Trophoblast cell (in vitro differentiated cells and primary cell): ENCODE measurements around the gene RASA3.

Source experiments
- DNase-seq, 2 donors: peaks; one replicate each; pipeline ENCODE4 v3.0.0-alpha.2; 2016
- H2AFZ ChIP-seq: 2 replicates; pipeline ENCODE4 v1.6.1; 2013; ENCODE audit warnings: low read length, moderate library complexity, mild to moderate bottlenecking; ENCODE audit not compliant: insufficient read depth, poor library complexity
- H2AK5ac ChIP-seq: 2 replicates; pipeline ENCODE4 v1.6.1; 2013; ENCODE audit warnings: mild to moderate bottlenecking, low read length
- H2BK120ac ChIP-seq: 2 replicates; pipeline ENCODE4 v1.6.1; 2013; ENCODE audit warnings: low read length, mild to moderate bottlenecking, moderate library complexity; ENCODE audit not compliant: insufficient read depth, poor library complexity
- H2BK12ac ChIP-seq: 2 replicates; pipeline ENCODE4 v1.6.1; 2013; ENCODE audit warnings: mild to moderate bottlenecking, low read length, moderate library complexity
- H2BK5ac ChIP-seq: 2 replicates; pipeline ENCODE4 v1.6.1; 2013; ENCODE audit warnings: low read length, low read depth, moderate library complexity, mild to moderate bottlenecking; ENCODE audit not compliant: poor library complexity
- H3K14ac ChIP-seq: 2 replicates; pipeline ENCODE4 v1.6.1; 2013; ENCODE audit warnings: mild to moderate bottlenecking, low read length
- H3K18ac ChIP-seq: 2 replicates; pipeline ENCODE4 v1.6.1; 2013; ENCODE audit warnings: mild to moderate bottlenecking, low read length
- H3K23ac ChIP-seq: 2 replicates; pipeline ENCODE4 v1.6.1; 2013; ENCODE audit warnings: low read length
- H3K27ac ChIP-seq: 2 replicates; pipeline ENCODE4 v1.5.1; 2013; ENCODE audit warnings: low read depth, mild to moderate bottlenecking, inconsistent platforms, low read length, moderate library complexity
- H3K27me3 ChIP-seq: 2 replicates; pipeline ENCODE4 v1.6.1; 2013; ENCODE audit warnings: inconsistent platforms, mild to moderate bottlenecking, low read length, moderate library complexity; ENCODE audit not compliant: insufficient read depth
- H3K36me3 ChIP-seq, 2 experiments: 1 replicate in 1 of 2; 2 replicates in 1 of 2; pipeline ENCODE4 v1.6.1; 2013; ENCODE audit warnings: low read length in 2 of 2, mild to moderate bottlenecking in 2 of 2, moderate library complexity in 1 of 2; ENCODE audit not compliant: insufficient read depth in 2 of 2, control insufficient read depth in 1 of 2
- H3K4ac ChIP-seq: 2 replicates; pipeline ENCODE4 v1.6.1; 2013; ENCODE audit warnings: low read depth, mild to moderate bottlenecking, low read length, moderate library complexity
- H3K4me1 ChIP-seq, 2 experiments: 1 replicate in 1 of 2; 2 replicates in 1 of 2; pipeline ENCODE4 v1.6.1; 2013; ENCODE audit warnings: low read length in 2 of 2, mild to moderate bottlenecking in 2 of 2, moderate library complexity in 1 of 2; ENCODE audit not compliant: insufficient read depth in 2 of 2, control insufficient read depth in 1 of 2
- H3K4me2 ChIP-seq: 2 replicates; pipeline ENCODE4 v1.6.1; 2013; ENCODE audit warnings: inconsistent platforms, mild to moderate bottlenecking, low read length, moderate library complexity
- H3K4me3 ChIP-seq: 2 replicates; pipeline ENCODE4 v1.5.1; 2013; ENCODE audit warnings: mild to moderate bottlenecking, low read depth, low read length, inconsistent platforms
- H3K79me1 ChIP-seq: one replicate; pipeline ENCODE4 v1.6.1; 2013; ENCODE audit warnings: low read length
- H3K79me2 ChIP-seq: 2 replicates; pipeline ENCODE4 v1.6.1; 2013; ENCODE audit warnings: low read length, mild to moderate bottlenecking; ENCODE audit not compliant: control insufficient read depth, insufficient read depth, poor library complexity
- H3K9ac ChIP-seq: 2 replicates; pipeline ENCODE4 v1.6.1; 2013; ENCODE audit warnings: mild to moderate bottlenecking, low read length
- H3K9me3 ChIP-seq: 2 replicates; pipeline ENCODE4 v1.6.1; 2013; ENCODE audit warnings: low read depth, mild to moderate bottlenecking, control low read depth, inconsistent platforms, low read length; ENCODE audit not compliant: insufficient read depth
- H4K12ac ChIP-seq: 2 replicates; pipeline ENCODE4 v1.6.1; 2013; ENCODE audit warnings: low read depth, mild to moderate bottlenecking, low read length, moderate library complexity
- H4K8ac ChIP-seq: 2 replicates; pipeline ENCODE4 v1.6.1; 2013; ENCODE audit warnings: low read depth, mild to moderate bottlenecking, low read length, moderate library complexity
- H4K91ac ChIP-seq: one replicate; pipeline ENCODE4 v1.6.1; 2013; ENCODE audit warnings: low read depth, mild to moderate bottlenecking, low read length, moderate library complexity
- WGBS: extraction: QIAGEN DNeasy Blood & Tissue Kit; methylation state at CpG from one replicate; pipeline ENCODE4 v1.1.7; 2013; ENCODE audit warnings: missing lambda C conversion rate; ENCODE audit not compliant: insufficient read length, insufficient coverage; ENCODE audit errors: extremely low coverage; 5-methylcytosine and 5-hydroxymethylcytosine counted together

RASA3 gene

GRCh38 chr13:114088863-114089262, 43.6 kb downstream of the RASA3 start:
- no peak overlapping the region for H3K18ac ChIP-seq
- H3K27ac ChIP-seq, result no peak overlapping the region
- peaks cover 0 to 2% of the 10 kb centered on the region in 2 experiments for H3K36me3 ChIP-seq
- H2BK120ac ChIP-seq, result no peak overlapping the region
- H3K4me3 ChIP-seq, result no peak overlapping the region
- no peak overlapping the region for H3K4me2 ChIP-seq
- peaks cover 6% of the 10 kb centered on the region for H3K9me3 ChIP-seq
- H3K14ac ChIP-seq, result no peak overlapping the region
- no peak overlapping the region for H2AK5ac ChIP-seq
- H3K23ac ChIP-seq, result no peak overlapping the region
- H4K91ac ChIP-seq, result no peak overlapping the region
- no peak overlapping the region for H2AFZ ChIP-seq
- H2BK5ac ChIP-seq, result no peak overlapping the region
- H3K27me3 ChIP-seq, result peaks cover 3% of the 10 kb centered on the region
- H2BK12ac ChIP-seq, result no peak overlapping the region
- H4K12ac ChIP-seq, result no peak overlapping the region
- DNase-seq, result no peak
- no peaks in the 10 kb centered on the region for H3K79me2 ChIP-seq
- H3K9ac ChIP-seq, result no peak overlapping the region
- H3K4me1 ChIP-seq, result no peaks in the 10 kb centered on the region
- no peak overlapping the region for H4K8ac ChIP-seq
- WGBS, result no CpG with 5 or more reads among the region's 7 CpGs
- no peak overlapping the region for H3K4ac ChIP-seq
- H3K79me1 ChIP-seq, result no peaks in the 10 kb centered on the region

- Histone ChIP-seq H3K36me3 (peaks cover 0 to 2% of the 10 kb centered on the region in 2 experiments), H3K4me1 (no peaks in the 10 kb centered on the region), H3K9ac (no peak overlapping the region), H2AFZ (no peak overlapping the region), H4K91ac (no peak overlapping the region), H3K27me3 (peaks cover 3% of the 10 kb centered on the region), H2BK5ac (no peak overlapping the region), H3K79me1 (no peaks in the 10 kb centered on the region), H3K27ac (no peak overlapping the region), H3K23ac (no peak overlapping the region), H2BK12ac (no peak overlapping the region), H2BK120ac (no peak overlapping the region), H3K18ac (no peak overlapping the region), H4K8ac (no peak overlapping the region), H3K9me3 (peaks cover 7% of the 10 kb centered on the region), H3K79me2 (no peaks in the 10 kb centered on the region), H2AK5ac (no peak overlapping the region), H3K14ac (no peak overlapping the region), H3K4me2 (no peak overlapping the region), H4K12ac (no peak overlapping the region), H3K4ac (no peak overlapping the region), H3K4me3 (no peak overlapping the region)
- DNase-seq, result no peak
- no CpG with 5 or more reads among the region's 6 CpGs for WGBS
Measured at GRCh38 chr13:114088234-114088633, 44.2 kb downstream of the RASA3 start.

GRCh38 chr13:114087430-114087829, 45.0 kb downstream of the RASA3 start:
- Histone ChIP-seq H3K14ac (no peak overlapping the region), H3K9ac (no peak overlapping the region), H4K12ac (no peak overlapping the region), H3K79me1 (no peaks in the 10 kb centered on the region), H3K9me3 (peaks cover 9% of the 10 kb centered on the region), H2AFZ (no peak overlapping the region), H4K91ac (no peak overlapping the region), H2BK120ac (no peak overlapping the region), H4K8ac (no peak overlapping the region), H2AK5ac (no peak overlapping the region), H3K4me2 (no peak overlapping the region), H3K23ac (no peak overlapping the region), H3K4me1 (no peaks in the 10 kb centered on the region), H2BK12ac (no peak overlapping the region), H3K4me3 (no peak overlapping the region), H3K27ac (no peak overlapping the region), H3K36me3 (peaks cover 0 to 2% of the 10 kb centered on the region in 2 experiments), H3K27me3 (peaks cover 3% of the 10 kb centered on the region), H3K79me2 (no peaks in the 10 kb centered on the region), H3K18ac (no peak overlapping the region), H3K4ac (no peak overlapping the region), H2BK5ac (no peak overlapping the region)
- DNase-seq, result no peak
- WGBS, result no CpG with 5 or more reads among the region's 18 CpGs

- peaks cover 2% of the 10 kb centered on the region for H3K79me1 ChIP-seq
- H4K8ac ChIP-seq, result no peak overlapping the region
- H3K9me3 ChIP-seq, result peaks cover 4% of the 10 kb centered on the region
- no CpG with 5 or more reads among the region's 23 CpGs for WGBS
- H2AFZ ChIP-seq, result no peak overlapping the region
- H3K14ac ChIP-seq, result no peak overlapping the region
- H3K18ac ChIP-seq, result no peak overlapping the region
- H3K79me2 ChIP-seq, result no peaks in the 10 kb centered on the region
- H3K36me3 ChIP-seq, result no peaks in the 10 kb centered on the region
- H2BK120ac ChIP-seq, result no peak overlapping the region
- H3K23ac ChIP-seq, result no peak overlapping the region
- no peak for DNase-seq
- no peak overlapping the region for H3K9ac ChIP-seq
- H4K12ac ChIP-seq, result no peak overlapping the region
- peaks cover 3% of the 10 kb centered on the region for H3K27me3 ChIP-seq
- H3K27ac ChIP-seq, result no peak overlapping the region
- no peak overlapping the region for H2BK12ac ChIP-seq
- no peak overlapping the region for H3K4me2 ChIP-seq
- H4K91ac ChIP-seq, result no peak overlapping the region
- H3K4me1 ChIP-seq, result peaks cover 3 to 7% of the 10 kb centered on the region in 2 experiments
- no peak overlapping the region for H3K4me3 ChIP-seq
- no peak overlapping the region for H2BK5ac ChIP-seq
- H2AK5ac ChIP-seq, result no peak overlapping the region
- H3K4ac ChIP-seq, result no peak overlapping the region
Measured at GRCh38 chr13:114082849-114083645, 49.4 kb downstream of the RASA3 start.
